ENCODE results near the gene SIRT5.

SIRT5 gene

DNA sequence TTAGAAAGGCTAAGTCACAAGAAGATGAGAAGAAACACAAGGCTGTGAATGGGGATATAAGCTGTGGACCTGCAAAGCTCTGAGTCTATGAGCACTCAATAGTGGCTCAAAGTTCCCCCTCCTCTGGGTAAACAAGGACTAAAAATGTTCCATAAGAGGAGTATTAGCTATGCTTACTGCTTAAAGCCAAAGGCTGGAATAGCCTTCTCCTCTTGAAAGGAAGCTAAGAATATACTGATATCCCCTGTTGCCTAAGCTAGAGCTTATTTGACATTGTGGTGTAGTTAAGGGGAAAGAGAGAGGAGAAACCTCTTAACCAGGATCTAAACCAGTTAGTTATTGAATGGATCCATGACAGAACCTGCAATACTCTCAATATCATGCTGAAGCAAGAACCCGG is 86.5 kb downstream of the SIRT5 start:
- TF ChIP-seq, protein P1, sequence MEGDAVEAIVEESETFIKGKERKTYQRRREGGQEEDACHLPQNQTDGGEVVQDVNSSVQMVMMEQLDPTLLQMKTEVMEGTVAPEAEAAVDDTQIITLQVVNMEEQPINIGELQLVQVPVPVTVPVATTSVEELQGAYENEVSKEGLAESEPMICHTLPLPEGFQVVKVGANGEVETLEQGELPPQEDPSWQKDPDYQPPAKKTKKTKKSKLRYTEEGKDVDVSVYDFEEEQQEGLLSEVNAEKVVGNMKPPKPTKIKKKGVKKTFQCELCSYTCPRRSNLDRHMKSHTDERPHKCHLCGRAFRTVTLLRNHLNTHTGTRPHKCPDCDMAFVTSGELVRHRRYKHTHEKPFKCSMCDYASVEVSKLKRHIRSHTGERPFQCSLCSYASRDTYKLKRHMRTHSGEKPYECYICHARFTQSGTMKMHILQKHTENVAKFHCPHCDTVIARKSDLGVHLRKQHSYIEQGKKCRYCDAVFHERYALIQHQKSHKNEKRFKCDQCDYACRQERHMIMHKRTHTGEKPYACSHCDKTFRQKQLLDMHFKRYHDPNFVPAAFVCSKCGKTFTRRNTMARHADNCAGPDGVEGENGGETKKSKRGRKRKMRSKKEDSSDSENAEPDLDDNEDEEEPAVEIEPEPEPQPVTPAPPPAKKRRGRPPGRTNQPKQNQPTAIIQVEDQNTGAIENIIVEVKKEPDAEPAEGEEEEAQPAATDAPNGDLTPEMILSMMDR (IDR thresholded peaks at IDR 0.05; ENCODE audit: extremely low read depth, insufficient read depth, missing control alignments): no peak
- in situ Hi-C loops (cut with MboI; ENCODE audit: low pct_unique_long_range_greater_than_20kb, low sequenced_read_pairs, unreplicated experiment): no loop called here
- no peak for DNase-seq (ENCODE audit: low spot score)

DNA sequence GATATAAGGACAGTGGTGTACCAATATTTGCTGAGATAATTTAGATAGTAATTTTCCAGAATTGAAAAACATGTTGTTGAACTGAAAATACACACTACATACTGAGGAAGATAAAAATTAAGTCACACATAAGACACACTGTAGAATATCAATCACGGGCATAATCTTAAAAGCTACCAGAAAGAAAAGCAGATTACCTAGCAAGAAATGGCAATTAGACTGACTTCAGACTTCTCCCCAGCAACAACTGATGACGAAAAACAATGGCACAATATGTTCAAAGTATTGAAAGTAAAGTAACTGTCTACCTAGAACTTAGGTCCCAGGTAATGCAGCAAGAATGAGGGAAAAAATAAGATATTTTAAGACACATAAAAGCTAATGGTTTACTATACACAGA is 87.2 kb downstream of the SIRT5 start:
- TF ChIP-seq, protein P1 (IDR thresholded peaks at IDR 0.05; ENCODE audit: extremely low read depth, insufficient read depth, missing control alignments): no peak
- in situ Hi-C loops (cut with MboI; ENCODE audit: low pct_unique_long_range_greater_than_20kb, low sequenced_read_pairs, unreplicated experiment): no loop called here
- no peak for DNase-seq (ENCODE audit: low spot score)

DNA sequence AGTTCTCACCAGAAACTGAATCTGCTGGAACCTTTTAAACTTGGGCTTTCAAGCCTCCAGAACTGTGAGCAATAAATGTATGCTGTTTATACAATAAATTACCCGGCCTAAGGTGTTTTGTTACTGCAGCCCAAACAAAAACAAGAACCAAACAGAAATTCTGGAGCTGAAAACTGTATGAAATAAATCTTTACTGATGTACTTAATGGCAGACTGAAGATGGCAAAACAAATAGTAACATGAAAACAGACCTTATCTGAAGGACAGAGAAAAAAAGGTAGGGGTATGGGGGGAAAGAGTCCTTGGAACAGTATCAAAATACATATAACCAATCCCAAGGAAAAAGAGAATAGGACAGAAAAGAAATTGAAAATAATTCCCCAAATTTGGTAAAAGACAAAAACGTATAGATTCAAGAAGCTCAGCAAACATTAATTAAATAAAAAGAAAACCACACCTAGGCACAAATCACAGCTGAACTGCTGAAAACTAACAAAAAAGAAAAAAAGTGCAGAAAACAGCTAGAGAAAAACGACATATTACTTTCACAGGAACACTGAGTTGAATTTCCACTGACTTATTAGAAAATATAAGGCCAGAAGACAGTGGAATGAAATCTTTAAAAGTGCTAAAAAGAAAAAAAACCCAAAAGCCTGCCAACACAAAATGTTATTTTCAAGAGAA is 88.4 kb downstream of the SIRT5 start:
- no peak for DNase-seq (ENCODE audit: low spot score)
- in situ Hi-C loops (cut with MboI; ENCODE audit: low pct_unique_long_range_greater_than_20kb, low sequenced_read_pairs, unreplicated experiment): no loop called here
- TF ChIP-seq, protein P1 (IDR thresholded peaks at IDR 0.05; ENCODE audit: extremely low read depth, insufficient read depth, missing control alignments): no peak

DNA sequence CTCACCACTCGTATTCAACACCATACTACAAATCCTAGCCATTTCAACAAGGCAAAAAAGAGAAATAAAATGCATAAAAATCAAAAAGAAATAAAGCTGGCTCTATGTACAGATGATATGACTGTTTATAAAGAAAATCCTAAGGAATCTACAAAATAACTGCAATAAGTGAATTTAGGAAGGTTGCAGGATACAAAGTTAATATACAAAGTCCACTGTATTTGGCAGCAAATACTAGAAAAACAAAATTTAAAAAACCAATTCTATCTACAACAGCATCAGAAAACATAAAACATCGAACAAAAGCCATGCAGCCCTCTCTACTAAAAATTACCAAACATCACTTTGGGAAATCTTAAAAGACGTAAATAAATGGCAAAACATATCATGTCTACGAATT is 89.6 kb downstream of the SIRT5 start:
- no peak for DNase-seq (ENCODE audit: low spot score)
- TF ChIP-seq, protein P1 (IDR thresholded peaks at IDR 0.05; ENCODE audit: extremely low read depth, insufficient read depth, missing control alignments): no peak
- in situ Hi-C loops (cut with MboI; ENCODE audit: low pct_unique_long_range_greater_than_20kb, low sequenced_read_pairs, unreplicated experiment): no loop called here
